ENCODE results near the gene IFT172.
A peak's percentile ranks its signal among the peaks of the same experiment; 100 is the strongest.
"Not testable (repeated sequence)": the region's sequence is repeated elsewhere in the genome, so short reads cannot be mapped to it uniquely, and the experiment has no call there.

The IFT172 gene, protein sequence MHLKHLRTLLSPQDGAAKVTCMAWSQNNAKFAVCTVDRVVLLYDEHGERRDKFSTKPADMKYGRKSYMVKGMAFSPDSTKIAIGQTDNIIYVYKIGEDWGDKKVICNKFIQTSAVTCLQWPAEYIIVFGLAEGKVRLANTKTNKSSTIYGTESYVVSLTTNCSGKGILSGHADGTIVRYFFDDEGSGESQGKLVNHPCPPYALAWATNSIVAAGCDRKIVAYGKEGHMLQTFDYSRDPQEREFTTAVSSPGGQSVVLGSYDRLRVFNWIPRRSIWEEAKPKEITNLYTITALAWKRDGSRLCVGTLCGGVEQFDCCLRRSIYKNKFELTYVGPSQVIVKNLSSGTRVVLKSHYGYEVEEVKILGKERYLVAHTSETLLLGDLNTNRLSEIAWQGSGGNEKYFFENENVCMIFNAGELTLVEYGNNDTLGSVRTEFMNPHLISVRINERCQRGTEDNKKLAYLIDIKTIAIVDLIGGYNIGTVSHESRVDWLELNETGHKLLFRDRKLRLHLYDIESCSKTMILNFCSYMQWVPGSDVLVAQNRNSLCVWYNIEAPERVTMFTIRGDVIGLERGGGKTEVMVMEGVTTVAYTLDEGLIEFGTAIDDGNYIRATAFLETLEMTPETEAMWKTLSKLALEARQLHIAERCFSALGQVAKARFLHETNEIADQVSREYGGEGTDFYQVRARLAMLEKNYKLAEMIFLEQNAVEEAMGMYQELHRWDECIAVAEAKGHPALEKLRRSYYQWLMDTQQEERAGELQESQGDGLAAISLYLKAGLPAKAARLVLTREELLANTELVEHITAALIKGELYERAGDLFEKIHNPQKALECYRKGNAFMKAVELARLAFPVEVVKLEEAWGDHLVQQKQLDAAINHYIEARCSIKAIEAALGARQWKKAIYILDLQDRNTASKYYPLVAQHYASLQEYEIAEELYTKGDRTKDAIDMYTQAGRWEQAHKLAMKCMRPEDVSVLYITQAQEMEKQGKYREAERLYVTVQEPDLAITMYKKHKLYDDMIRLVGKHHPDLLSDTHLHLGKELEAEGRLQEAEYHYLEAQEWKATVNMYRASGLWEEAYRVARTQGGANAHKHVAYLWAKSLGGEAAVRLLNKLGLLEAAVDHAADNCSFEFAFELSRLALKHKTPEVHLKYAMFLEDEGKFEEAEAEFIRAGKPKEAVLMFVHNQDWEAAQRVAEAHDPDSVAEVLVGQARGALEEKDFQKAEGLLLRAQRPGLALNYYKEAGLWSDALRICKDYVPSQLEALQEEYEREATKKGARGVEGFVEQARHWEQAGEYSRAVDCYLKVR (N-terminal part only)

GRCh38 chr2:27489498-27490397 lies at the start of gene IFT172:
IFT172 (minus strand) TSS chr2:27489743; CDS start chr2:27489653, 90 bp downstream.
- peak; percentile 94 for DNase-seq

DNA sequence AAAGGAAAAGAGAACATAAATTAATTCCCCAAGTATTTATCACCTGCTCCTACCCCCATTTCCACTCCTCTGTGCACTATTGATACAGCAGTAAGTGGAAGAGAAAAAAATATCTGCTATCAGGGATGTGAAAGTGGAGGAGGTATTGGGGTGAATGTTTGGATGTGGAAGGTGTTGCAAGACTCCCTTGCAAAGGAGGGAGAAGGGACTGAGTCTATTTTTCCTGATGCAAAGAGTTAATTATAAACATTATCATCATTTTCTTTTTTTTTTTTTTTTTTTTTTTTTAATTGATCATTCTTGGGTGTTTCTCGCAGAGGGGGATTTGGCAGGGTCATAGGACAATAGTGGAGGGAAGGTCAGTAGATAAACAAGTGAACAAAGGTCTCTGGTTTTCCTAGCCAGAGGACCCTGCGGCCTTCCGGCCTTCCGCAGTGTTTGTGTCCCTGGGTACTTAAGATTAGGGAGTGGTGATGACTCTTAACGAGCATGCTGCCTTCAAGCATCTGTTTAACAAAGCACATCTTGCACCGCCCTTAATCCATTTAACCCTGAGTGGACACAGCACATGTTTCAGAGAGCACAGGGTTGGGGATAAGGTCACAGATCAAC lies 49.4 kb upstream of the IFT172 start:
- DNase-seq: not testable (repeated sequence)

- no peak for DNase-seq
These were observed 47.7 kb upstream of the IFT172 start for GRCh38 chr2:27537287-27537686.

DNA sequence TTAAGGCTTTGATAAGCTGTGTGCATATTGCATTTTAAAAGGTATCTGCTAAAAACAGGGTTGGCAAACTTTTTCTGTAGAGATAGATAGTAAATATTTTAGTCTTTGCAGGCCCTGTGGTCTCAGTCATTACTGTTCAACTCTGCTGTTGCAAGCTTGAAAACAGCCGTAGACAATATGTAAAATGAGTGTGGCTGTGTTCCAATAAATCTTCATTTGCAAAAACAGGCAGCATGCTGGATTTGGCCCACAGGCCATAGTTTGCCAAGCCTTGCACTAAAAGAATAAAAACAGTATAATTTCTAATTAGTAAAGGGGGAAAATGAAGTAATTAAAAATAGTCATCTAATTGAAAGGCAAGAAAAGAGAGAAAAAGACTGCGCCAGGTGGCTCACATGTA lies 42.4 kb upstream of the IFT172 start:
- no peak for DNase-seq

GRCh38 chr2:27527182-27527581 lies 37.6 kb upstream of the IFT172 start:
- no peak for DNase-seq

- DNase-seq: no peak
These were observed 32.9 kb upstream of the IFT172 start for GRCh38 chr2:27522400-27522945.

DNA sequence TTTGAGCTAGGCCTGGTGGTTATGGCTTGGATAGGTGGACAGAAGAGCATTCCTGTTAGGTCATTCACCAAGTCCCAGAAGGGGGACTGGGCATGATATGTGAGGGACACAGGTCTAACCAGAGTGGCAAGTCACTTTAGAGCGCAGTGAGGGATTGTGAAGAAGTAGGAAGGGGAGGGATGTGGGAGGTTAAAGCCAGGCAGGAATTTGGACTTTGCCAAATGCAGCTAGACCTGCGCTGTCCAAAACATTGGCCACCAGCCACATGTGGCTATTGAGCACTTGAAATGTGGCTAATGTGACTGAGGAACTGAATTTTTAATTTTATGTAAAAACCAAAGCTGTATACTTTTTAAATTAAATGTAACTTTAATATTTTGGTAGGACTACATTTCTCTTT lies 30.8 kb upstream of the IFT172 start:
- DNase-seq: no peak

DNA sequence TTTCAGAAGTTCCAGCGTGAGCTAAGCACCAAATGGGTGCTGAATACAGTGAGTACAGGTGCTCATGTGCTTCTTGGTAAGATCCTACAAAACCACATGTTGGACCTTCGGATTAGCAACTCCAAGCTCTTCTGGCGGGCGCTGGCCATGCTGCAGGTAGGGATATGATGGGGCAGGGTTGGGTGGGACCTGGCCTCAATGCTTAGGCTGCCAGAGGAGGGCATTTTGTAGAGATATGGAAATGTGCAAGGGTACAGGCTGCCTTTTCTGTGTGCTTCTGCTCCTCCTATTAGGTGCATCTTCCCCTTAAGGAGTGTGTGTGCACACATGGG lies 29.2 kb upstream of the IFT172 start:
- DNase-seq: no peak

GRCh38 chr2:27518113-27518781 lies 28.7 kb upstream of the IFT172 start:
- DNase-seq: no peak

DNA sequence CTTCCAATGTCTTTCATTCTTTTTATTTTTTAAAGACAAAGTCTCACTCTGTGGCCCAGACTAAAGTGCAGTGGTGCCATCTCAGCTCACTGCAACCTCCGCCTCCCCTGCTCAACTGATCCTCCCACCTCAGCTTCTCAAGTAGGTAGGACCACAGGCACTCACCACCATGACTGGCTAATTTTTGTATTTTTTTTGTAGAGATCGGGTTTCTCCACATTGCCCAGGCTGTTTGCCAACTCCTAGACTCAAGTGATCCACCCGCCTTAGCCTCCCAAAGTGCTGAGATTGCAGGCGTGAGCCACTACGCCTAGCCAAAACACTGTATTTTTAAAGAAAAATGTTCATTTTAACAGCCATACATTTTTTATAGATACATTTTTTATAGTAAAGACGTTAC lies 19.8 kb upstream of the IFT172 start:
- DNase-seq: peak; percentile 61

GRCh38 chr2:27507293-27507692 lies 17.8 kb upstream of the IFT172 start:
- no peak for DNase-seq

- no peak for DNase-seq
These were observed 17.0 kb upstream of the IFT172 start for GRCh38 chr2:27506587-27506986.

DNA sequence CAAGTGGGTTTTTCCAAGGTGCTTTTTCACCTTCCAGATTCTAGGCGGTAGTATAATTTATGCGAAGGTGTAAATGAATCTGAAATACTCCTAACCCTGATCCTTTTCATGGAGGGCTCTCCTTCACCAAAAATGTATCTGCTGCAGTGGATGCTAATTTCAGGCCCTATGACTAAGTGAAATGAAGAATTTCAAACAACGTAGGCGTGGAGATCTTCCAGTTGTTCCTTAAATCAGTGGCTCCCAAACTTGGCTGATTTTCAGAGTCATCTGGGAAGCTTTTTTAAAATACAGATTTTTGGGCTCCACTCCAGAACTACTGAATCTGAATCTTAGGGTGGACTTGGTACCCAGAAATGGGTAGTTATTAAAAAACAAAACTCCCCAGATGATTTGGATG lies 12.6 kb upstream of the IFT172 start:
- no peak for DNase-seq

DNA sequence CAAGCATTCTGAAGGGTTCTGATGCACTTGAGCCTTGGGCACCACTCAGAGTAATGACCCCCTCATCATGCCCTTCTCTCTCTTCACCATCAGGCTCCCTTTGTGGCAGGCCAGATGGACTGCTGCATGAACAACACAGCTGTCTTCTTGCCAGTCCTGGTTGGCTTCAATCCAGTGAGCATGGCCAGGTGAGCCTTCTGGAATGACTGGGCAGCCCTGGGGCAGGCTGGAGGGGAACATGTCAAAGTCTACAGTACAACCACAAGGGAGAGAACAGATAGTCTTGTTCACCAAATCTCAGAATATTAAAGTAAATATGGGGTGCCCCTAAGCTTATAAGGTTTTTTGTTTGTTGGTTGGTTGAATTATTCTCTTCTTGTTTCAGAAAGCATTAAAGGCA lies 11.5 kb upstream of the IFT172 start:
- DNase-seq: no peak

GRCh38 chr2:27498975-27499374 lies 9.4 kb upstream of the IFT172 start:
- no peak for DNase-seq

GRCh38 chr2:27497288-27497627 lies 7.7 kb upstream of the IFT172 start:
- no peak for DNase-seq

GRCh38 chr2:27496357-27497287 lies 7.1 kb upstream of the IFT172 start, which contains the start of gene GCKR:
GCKR (plus strand) TSS chr2:27496839; CDS start chr2:27496905, 66 bp downstream.
- DNase-seq: peak; percentile 73

- no peak for DNase-seq
These were observed 6.4 kb upstream of the IFT172 start for GRCh38 chr2:27495840-27496356.

- no peak for DNase-seq
These were observed 5.5 kb upstream of the IFT172 start, which contains the start of gene FNDC4 for GRCh38 chr2:27494944-27495554. FNDC4 (minus strand) TSS chr2:27495200; CDS start chr2:27494679, 521 bp downstream.

All from NCI-H226 (cell line).